SK-N-MC (cell line): Measurements from ENCODE around the gene FILIP1.

Source experiments
- EZH2 ChIP-seq: fragments of 200-600 bp; sonication (generic); IDR thresholded peaks from one replicate; pipeline ENCODE4 v1.6.1; 2017; ENCODE audit warnings: antibody characterized with exemption
- POLR2AphosphoS5 ChIP-seq: IDR thresholded peaks from 2 replicates; pipeline ENCODE4 v1.6.1; 2012; ENCODE audit warnings: mild to moderate bottlenecking, low read depth, low read length, borderline replicate concordance

DNA sequence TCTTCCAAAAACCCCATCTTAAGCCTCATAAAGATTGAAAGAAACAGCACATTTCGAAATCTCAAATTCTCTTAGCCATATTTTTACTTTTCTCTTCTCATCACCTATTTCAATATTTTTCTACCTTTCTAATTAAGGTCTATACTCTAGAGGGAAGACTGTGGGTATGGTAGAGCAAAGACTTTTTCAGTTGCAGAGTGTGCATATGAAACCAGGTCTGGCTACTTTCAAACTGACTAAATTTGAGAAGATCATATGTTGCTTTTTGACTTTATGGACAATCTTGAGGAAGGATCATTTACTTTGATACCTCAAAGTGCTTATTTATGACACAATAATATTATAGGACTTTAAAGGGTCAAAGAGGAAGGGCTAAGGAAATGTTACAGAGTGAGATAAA, 20.7 kb downstream of the FILIP1 start:
- TF ChIP-seq POLR2AphosphoS5, result no peak
- no peak for TF ChIP-seq EZH2
